SK-N-SH (cell line): Measurements from ENCODE around the gene MAP2K3. TPM values are rescaled to one million over a fixed set of nuclear protein-coding genes. Genes with fewer than 3 reads are reported as not detected.
"Not testable (repeated sequence)": the region's sequence is repeated elsewhere in the genome, so short reads cannot be mapped to it uniquely, and the experiment has no call there.

Experiments used
- CTCF ChIA-PET: fragments of 300-600, 350-600 bp; formaldehyde crosslinking; extraction: SDS; loops from one replicate; lab custom pipeline; 2021; lab: Yijun Ruan, JAX
- POLR2A ChIA-PET: fragments of 350-600 bp; sonication (Branson Sonifier 250); formaldehyde crosslinking; extraction: SDS; loops from one replicate; lab custom pipeline; 2020; ENCODE audit warnings: antibody characterized with exemption, inconsistent platforms; lab: Yijun Ruan, JAX
- DNase-seq: peaks from one replicate; pipeline ENCODE4 v3.0.0; 2012
- H2AFZ ChIP-seq: fragments of 200-600 bp; sonication (generic); 2 replicates; pipeline ENCODE4 v1.8.1; 2016; ENCODE audit warnings: antibody characterized with exemption, mild to moderate bottlenecking, low read depth
- H3F3A ChIP-seq: fragments of 200-600 bp; sonication (generic); replicated peaks from 2 replicates; pipeline ENCODE3; 2016; ENCODE audit warnings: antibody characterized with exemption, mild to moderate bottlenecking; ENCODE audit not compliant: insufficient read depth
- H3K27ac ChIP-seq, 2 experiments: fragments of 200-500 bp in 1 of 2; fragments of 200-600 bp in 1 of 2; sonication (Bioruptor generic) in 1 of 2; sonication (generic), shearing (Covaris generic) in 1 of 2; 2 replicates each; pipeline versions ENCODE4 v1.5.1 to v1.6.1; 2014 to 2016; ENCODE audit warnings: low read depth in 2 of 2, inconsistent platforms in 1 of 2, low read length in 1 of 2, mild to moderate bottlenecking in 1 of 2, mixed read lengths in 1 of 2
- H3K27me3 ChIP-seq: fragments of 200-600 bp; sonication (generic), shearing (Covaris generic); 2 replicates; pipeline ENCODE4 v1.6.1; 2016; ENCODE audit warnings: mixed run types; ENCODE audit not compliant: insufficient read depth
- H3K36me3 ChIP-seq, 2 experiments: fragments of 200-500 bp in 1 of 2; fragments of 200-600 bp in 1 of 2; sonication (Bioruptor generic) in 1 of 2; sonication (generic) in 1 of 2; replicated peaks in 1 of 2; 2 replicates each; pipeline versions ENCODE3 to v1.5.1; 2014 to 2016; ENCODE audit warnings: low read length in 1 of 2, mild to moderate bottlenecking in 1 of 2; ENCODE audit not compliant: insufficient read depth in 2 of 2, control insufficient read depth in 1 of 2
- H3K4me1 ChIP-seq, 2 experiments: fragments of 200-500 bp in 1 of 2; fragments of 200-600 bp in 1 of 2; sonication (Bioruptor generic) in 1 of 2; sonication (generic), shearing (Covaris generic) in 1 of 2; 2 replicates each; pipeline versions ENCODE4 v1.5.1 to v1.6.1; 2014 to 2016; ENCODE audit warnings: low read depth in 1 of 2, low read length in 1 of 2, mixed run types in 1 of 2; ENCODE audit not compliant: insufficient read depth in 2 of 2, control insufficient read depth in 1 of 2
- H3K4me2 ChIP-seq: fragments of 200-600 bp; sonication (generic), shearing (Covaris generic); 2 replicates; pipeline ENCODE4 v1.6.1; 2017; ENCODE audit warnings: mixed run types
- H3K4me3 ChIP-seq, 2 experiments: fragments of 200-500 bp in 1 of 2; fragments of 200-600 bp in 1 of 2; sonication (Bioruptor generic) in 1 of 2; sonication (generic), shearing (Covaris generic) in 1 of 2; 2 replicates each; pipeline versions ENCODE4 v1.5.1 to v1.8.1; 2014 to 2016; ENCODE audit warnings: low read depth in 2 of 2, inconsistent platforms in 1 of 2, low read length in 1 of 2, mild to moderate bottlenecking in 1 of 2, mixed read lengths in 1 of 2, moderate library complexity in 1 of 2
- H3K79me2 ChIP-seq: fragments of 200-600 bp; sonication (generic); 2 replicates; pipeline ENCODE4 v1.8.1; 2017; ENCODE audit warnings: mild to moderate bottlenecking; ENCODE audit not compliant: insufficient read depth
- H3K9ac ChIP-seq: fragments of 200-600 bp; sonication (generic); 2 replicates; pipeline ENCODE4 v1.6.1; 2017; ENCODE audit warnings: mixed run types
- H3K9me2 ChIP-seq: fragments of 200-600 bp; sonication (generic); 2 replicates; pipeline ENCODE4 v1.6.1; 2017; ENCODE audit warnings: mixed run types
- H3K9me3 ChIP-seq: fragments of 200-600 bp; sonication (generic); 2 replicates; pipeline ENCODE4 v1.6.1; 2017; ENCODE audit warnings: mixed run types, mild to moderate bottlenecking, moderate library complexity
- H4K20me1 ChIP-seq: fragments of 200-600 bp; sonication (generic); 2 replicates; pipeline ENCODE4 v1.6.1; 2017; ENCODE audit warnings: mild to moderate bottlenecking, mixed run types; ENCODE audit not compliant: insufficient read depth
- WGBS: methylation state at CpG from one replicate; pipeline ENCODE4 v1.1.6; 2017; ENCODE audit warnings: low lambda C conversion rate; 5-methylcytosine and 5-hydroxymethylcytosine counted together
- polyA plus RNA-seq, 3 experiments: library from polyadenylated mRNA; depleted of rRNA; stranded (reverse); fragments of >200 nt; gene quantifications; 2 replicates each; pipeline ENCODE4 v1.2.3, GENCODE V29; 2012

MAP2K3 gene
- polyA plus RNA-seq, 1 of the 3 experiments (the other 2 are of a cell fraction): 30.0 TPM

DNA sequence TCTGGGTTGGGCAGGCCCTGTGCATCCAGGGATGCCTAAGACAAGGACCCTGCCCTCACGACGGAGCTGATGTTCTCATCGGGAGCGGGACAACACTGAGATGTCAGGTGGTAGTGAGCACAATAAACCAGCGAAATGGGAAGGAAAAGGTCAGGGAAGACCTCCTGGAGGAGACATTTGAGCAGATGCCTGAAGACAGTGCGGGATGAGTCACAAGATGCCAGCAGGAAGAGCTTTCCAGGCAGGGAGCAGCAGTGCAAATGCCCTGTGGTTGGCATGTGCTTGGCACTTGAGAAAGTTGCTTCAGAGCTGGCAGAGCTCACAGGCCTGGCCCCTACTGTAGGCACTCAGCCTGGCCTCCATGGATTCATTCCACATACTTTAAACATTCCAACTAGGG, 63.1 kb downstream of the MAP2K3 start:
- H3K4me1 ChIP-seq, CTCF ChIA-PET, H3K79me2 ChIP-seq, H3K9me2 ChIP-seq, H3K4me3 ChIP-seq, H2AFZ ChIP-seq, H3K4me2 ChIP-seq, DNase-seq, H3K27me3 ChIP-seq, H3K36me3 ChIP-seq, H3K9me3 ChIP-seq, H4K20me1 ChIP-seq, H3K9ac ChIP-seq, H3F3A ChIP-seq, POLR2A ChIA-PET, H3K27ac ChIP-seq: not testable (repeated sequence)
- WGBS: 82% methylated on average over 4 of the region's 6 CpGs

DNA sequence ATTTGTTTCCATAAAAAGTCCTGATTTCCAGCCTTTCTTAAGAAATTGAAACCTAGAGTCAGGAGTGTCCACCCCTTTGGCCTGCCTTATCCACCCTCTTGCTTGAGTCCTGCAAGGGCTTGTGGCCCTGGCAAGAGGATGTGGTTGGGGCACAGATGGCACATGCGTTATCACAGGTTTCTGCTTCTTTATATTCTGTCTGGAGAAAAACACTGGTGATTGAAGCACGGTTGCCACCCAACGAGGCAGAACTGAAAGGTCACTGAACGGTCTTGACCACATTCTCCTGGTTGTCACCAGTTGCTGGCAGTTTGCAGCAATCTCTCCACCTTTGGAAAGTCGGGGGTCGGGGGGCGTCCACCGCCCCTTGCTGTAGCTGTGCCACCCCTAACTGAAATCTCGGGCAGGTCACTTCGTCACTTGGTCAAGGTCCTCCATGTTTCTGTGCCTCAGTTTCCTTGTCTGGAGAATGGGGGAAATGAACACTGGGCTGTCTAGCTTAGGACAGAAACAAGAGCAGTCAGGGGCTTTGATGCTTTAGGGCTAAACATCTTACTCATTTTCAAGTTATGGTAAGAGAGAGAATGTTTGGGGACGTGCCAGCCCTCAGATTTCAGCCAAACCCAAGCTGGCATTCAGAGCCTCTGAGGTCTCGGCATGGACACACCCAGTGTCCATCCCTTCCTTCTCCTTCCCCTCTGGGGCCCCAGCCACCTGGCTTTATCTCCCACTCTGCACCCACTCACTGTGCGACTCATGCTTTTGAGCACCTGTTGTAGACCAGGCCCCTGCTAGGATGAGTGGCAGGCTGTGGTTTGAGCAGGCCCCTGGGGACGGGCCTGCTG, 63.8 kb downstream of the MAP2K3 start:
- H3K9ac ChIP-seq, H3K4me3 ChIP-seq, H3F3A ChIP-seq, H3K9me2 ChIP-seq, DNase-seq, POLR2A ChIA-PET, H3K4me1 ChIP-seq, CTCF ChIA-PET, H4K20me1 ChIP-seq, H3K36me3 ChIP-seq, H3K9me3 ChIP-seq, H2AFZ ChIP-seq, H3K27me3 ChIP-seq, H3K27ac ChIP-seq, H3K79me2 ChIP-seq, H3K4me2 ChIP-seq: not testable (repeated sequence)
- WGBS: 54% methylated on average over 5 of the region's 14 CpGs

DNA sequence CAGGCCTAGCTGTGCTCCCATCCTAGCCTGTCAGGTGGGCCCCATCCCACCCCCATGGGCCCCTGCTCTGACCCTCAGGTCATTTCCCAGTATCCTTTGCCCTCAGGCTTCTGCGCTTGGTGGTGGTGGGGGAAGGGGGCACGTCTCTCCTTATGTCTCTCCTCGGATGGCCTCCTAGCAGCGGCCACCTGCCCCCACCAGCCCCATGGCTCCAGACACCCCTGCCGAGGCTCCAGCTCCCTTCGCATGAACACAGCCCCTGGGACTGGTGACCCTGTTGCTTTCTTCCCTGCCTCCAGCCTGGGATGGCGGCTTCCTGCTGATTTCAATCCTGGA, 64.4 kb downstream of the MAP2K3 start:
- H3K27me3 ChIP-seq, POLR2A ChIA-PET, H3K9ac ChIP-seq, H3K79me2 ChIP-seq, CTCF ChIA-PET, H2AFZ ChIP-seq, H3K9me2 ChIP-seq, H3K4me1 ChIP-seq, DNase-seq, H3F3A ChIP-seq, H4K20me1 ChIP-seq, H3K36me3 ChIP-seq, H3K4me2 ChIP-seq, H3K4me3 ChIP-seq, H3K27ac ChIP-seq, H3K9me3 ChIP-seq: not testable (repeated sequence)
- 46% methylated on average over 6 of the region's 7 CpGs for WGBS

DNA sequence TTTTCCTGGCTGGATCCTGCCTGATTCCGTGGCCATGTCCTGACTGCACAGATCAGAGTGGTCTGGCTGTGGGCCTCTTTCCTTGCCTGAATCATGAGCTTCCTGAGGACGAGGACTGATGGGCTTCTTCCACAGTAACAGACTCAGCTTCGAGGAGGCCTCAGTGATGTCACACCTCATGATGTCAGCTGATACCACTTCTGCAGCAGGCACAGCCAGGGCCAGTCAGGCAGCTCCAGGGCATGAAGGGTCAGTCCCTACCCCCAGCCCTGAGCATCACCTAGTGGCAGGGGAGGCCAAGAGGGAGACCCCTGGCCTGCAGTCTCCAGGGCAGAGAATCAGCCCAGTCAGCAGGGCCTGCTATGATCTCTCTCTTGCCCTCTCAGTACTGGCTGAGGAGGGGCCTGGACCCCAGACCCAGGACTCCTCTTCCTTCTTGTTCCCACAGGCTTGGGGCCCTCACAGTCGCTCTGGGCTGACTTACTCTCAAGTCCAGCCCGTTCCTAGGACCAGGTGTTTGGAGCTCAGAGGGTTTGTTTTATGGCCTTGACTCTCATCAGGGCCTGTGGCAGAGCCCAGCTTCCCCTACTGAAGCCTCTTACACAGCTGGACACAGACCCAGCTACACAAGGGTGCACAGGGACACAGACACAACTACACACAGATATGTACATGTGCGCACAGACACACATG, 65.0 kb downstream of the MAP2K3 start:
- H3K9me3 ChIP-seq, DNase-seq, H4K20me1 ChIP-seq, H3K9ac ChIP-seq, H3K79me2 ChIP-seq, H3K9me2 ChIP-seq, H3F3A ChIP-seq, H3K4me1 ChIP-seq, CTCF ChIA-PET, H3K27me3 ChIP-seq, H2AFZ ChIP-seq, H3K27ac ChIP-seq, H3K36me3 ChIP-seq, POLR2A ChIA-PET, H3K4me2 ChIP-seq, H3K4me3 ChIP-seq: not testable (repeated sequence)
- 58% methylated on average over 5 of the region's 6 CpGs for WGBS

DNA sequence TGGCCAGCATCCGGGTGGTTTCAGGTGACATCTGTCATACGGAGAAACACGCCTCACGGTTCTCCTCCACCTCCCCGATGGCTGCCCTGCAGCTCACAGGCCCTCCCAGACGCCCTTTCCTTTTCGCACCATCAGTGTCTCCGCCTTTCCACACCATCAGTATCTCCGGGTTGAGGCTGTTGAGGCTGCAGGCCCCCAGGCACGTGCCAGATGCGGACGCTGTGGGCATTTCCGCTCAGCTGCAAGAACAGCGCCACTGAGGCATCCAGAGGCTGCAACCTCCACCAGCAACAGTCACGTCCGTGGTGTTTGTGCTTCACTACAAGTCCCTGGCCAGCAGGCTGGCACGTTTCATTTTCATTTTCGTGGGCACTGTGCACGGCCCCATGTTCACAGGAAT, 66.0 kb downstream of the MAP2K3 start:
- H2AFZ ChIP-seq, H3K36me3 ChIP-seq, H3K27me3 ChIP-seq, H3K9me3 ChIP-seq, H3K9me2 ChIP-seq, POLR2A ChIA-PET, H3F3A ChIP-seq, H3K4me3 ChIP-seq, CTCF ChIA-PET, H3K9ac ChIP-seq, H3K4me1 ChIP-seq, DNase-seq, H4K20me1 ChIP-seq, H3K4me2 ChIP-seq, H3K27ac ChIP-seq, H3K79me2 ChIP-seq: not testable (repeated sequence)
- 37% methylated on average over 3 of the region's 19 CpGs for WGBS
